Measurements from ENCODE around the gene EXOSC10. TPM values are rescaled to one million over a fixed set of nuclear protein-coding genes. Genes with fewer than 3 reads are reported as not detected.
"Not testable (repeated sequence)": the region's sequence is repeated elsewhere in the genome, so short reads cannot be mapped to it uniquely, and the experiment has no call there.

The EXOSC10 gene
- total RNA-seq, 1 donor from 2014 or later: 38.7 TPM

- intact Hi-C loops (cut with DNase I): no loop called here
- H3K4me3 ChIP-seq: no peak overlapping the region
- no peaks in the 10 kb centered on the region for H3K4me1 ChIP-seq
- TF ChIP-seq CTCF (IDR thresholded peaks at IDR 0.05): no peak
- no peaks in the 10 kb centered on the region for H3K9me3 ChIP-seq
- no peak overlapping the region for H3K27ac ChIP-seq
- no peak for DNase-seq (ENCODE audit: low spot score in 2 of 2)
- H3K36me3 ChIP-seq: peaks cover 70 to 74% of the 10 kb centered on the region in 2 donors
- H3K27me3 ChIP-seq: no peaks in the 10 kb centered on the region
Measured at GRCh38 chr1:11024154-11024873, 75.4 kb downstream of the EXOSC10 start.

GRCh38 chr1:11023201-11023600 lies 76.5 kb downstream of the EXOSC10 start:
- Histone ChIP-seq H3K4me1 (no peaks in the 10 kb centered on the region), H3K27ac (no peak overlapping the region), H3K4me3 (no peak overlapping the region), H3K9me3 (no peaks in the 10 kb centered on the region), H3K27me3 (no peaks in the 10 kb centered on the region), H3K36me3 (peaks cover 81 to 82% of the 10 kb centered on the region in 2 donors)
- intact Hi-C loops (cut with DNase I): no loop called here
- no peak for DNase-seq (ENCODE audit: low spot score in 2 of 2)
- no peak for TF ChIP-seq CTCF (IDR thresholded peaks at IDR 0.05)

- intact Hi-C loops (cut with DNase I): no loop called here
- Histone ChIP-seq H3K27ac (no peak overlapping the region), H3K4me3 (no peak overlapping the region), H3K4me1 (peaks cover under 1 to 10% of the 10 kb centered on the region in 2 donors), H3K27me3 (no peaks in the 10 kb centered on the region), H3K36me3 (peaks cover 93 to 96% of the 10 kb centered on the region in 2 donors), H3K9me3 (no peaks in the 10 kb centered on the region)
- no peak for TF ChIP-seq CTCF (IDR thresholded peaks at IDR 0.05)
- no peak for DNase-seq (ENCODE audit: low spot score in 2 of 2)
Measured at GRCh38 chr1:11019971-11020370, 79.7 kb downstream of the EXOSC10 start.

- H3K4me3 ChIP-seq; H3K27ac ChIP-seq; H3K27me3 ChIP-seq; DNase-seq (ENCODE audit: low spot score in 2 of 2); intact Hi-C loops (cut with DNase I); H3K9me3 ChIP-seq: not testable (repeated sequence)
- Histone ChIP-seq H3K36me3 (peaks cover 93 to 100% of the 10 kb centered on the region in 2 donors), H3K4me1 (peaks cover 7 to 15% of the 10 kb centered on the region in 2 donors)
Measured at GRCh38 chr1:11019358-11019757, 80.3 kb downstream of the EXOSC10 start.

Other genes with a start within 250 kb of the EXOSC10 start
- 83.5 TPM for gene TARDBP, start 87.2 kb downstream of the EXOSC10 start, total RNA-seq
- not detected for gene MASP2, start 52.6 kb downstream of the EXOSC10 start, total RNA-seq
- 175 TPM for gene SRM, start 39.9 kb downstream of the EXOSC10 start, total RNA-seq
- gene ANGPTL7, start 89.5 kb upstream of the EXOSC10 start, total RNA-seq: 2.0 TPM
- gene MTOR, start 162.7 kb upstream of the EXOSC10 start, total RNA-seq: 28.0 TPM
- 53.0 TPM for gene UBIAD1, start 173.3 kb upstream of the EXOSC10 start, total RNA-seq

Data from ascending aorta (tissue), 2 donors.